GM12801 (cell line): ENCODE data around the gene TMEM120B.

Source experiments
- CTCF ChIP-seq: IDR thresholded peaks from one replicate; pipeline ENCODE4 v1.5.1; 2011; ENCODE audit warnings: control low read depth; ENCODE audit not compliant: insufficient read length; ENCODE audit errors: extremely low read depth

Gene TMEM120B

GRCh38 chr12:121829250-121829918 is 116.8 kb downstream of the TMEM120B start:
- no peak for TF ChIP-seq CTCF

GRCh38 chr12:121830134-121830533 is 117.6 kb downstream of the TMEM120B start:
- TF ChIP-seq CTCF: no peak

DNA sequence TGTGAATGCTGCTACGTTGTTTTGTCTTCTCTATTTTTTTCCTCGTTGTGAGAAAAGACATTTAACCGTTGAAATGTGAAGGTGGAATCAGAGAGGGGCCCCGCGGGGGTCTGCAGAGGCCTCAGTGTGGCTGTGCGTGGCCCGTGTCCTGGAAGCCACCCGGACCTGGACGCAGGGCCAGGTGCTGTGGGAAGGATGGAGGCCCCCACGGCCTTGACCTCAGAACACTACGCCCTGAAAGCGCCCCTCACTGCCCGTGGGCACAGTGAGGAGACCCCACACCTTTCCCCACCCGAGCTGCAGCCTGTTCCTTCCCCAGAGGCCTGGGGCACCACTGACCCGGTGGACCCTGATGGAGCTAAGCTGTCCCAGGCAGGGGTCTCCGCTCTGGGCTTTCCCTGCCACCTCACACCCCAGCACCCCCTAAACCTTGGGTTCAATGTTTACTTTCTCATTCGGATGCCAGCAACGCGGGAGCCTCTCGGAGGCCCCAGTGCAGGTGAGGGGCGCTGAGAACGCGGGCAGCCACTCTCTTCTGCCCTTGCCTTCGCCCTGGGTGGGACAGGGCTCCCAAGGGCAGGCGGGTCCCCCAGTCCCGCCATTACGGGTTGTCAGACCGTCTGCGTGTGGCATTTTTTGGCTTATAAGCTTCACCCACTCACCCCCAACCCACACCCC is 118.2 kb downstream of the TMEM120B start:
- TF ChIP-seq CTCF: no peak
